Measurements from ENCODE around the gene GLT8D1.

GRCh38 chr3:52697632-52697965 lies 8.0 kb downstream of the GLT8D1 start:
- no peak for TF ChIP-seq CTCF (IDR thresholded peaks at IDR 0.05; ENCODE audit: insufficient read depth, low read length, poor library complexity, severe bottlenecking)
- TF ChIP-seq EZH2phosphoT487 (conservative IDR thresholded peaks at IDR 0.05; ENCODE audit: low read length): no peak

Data from SU-DHL-6 (cell line).